Measurements from ENCODE around the gene RAP1GAP2.

Gene RAP1GAP2

DNA sequence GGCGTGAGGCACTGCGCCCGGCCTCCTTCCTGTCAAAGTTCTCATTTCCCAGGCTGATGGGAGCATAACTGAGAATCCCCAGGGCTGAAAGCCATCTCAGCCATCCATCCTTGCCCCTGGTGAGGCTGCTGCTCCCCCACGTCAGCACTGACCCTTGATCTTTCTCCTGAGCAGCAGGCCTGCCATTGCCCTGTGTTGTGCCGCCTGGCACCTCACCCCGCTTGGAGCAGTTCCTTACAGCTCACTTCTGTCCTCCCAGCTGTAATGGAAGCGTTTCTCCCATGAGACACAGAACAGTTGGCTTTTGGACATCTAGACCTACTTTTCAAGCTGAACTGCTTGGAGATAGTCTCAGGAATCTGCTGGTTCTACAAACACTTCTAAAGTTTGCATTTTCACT lies 215.7 kb downstream of the RAP1GAP2 start:
- H3K4me1 ChIP-seq (ENCODE audit: control insufficient read depth, insufficient read depth, low read length) = no peaks in the 10 kb centered on the region
- ChIA-PET POLR2A (interaction anchor here (2.3 kb wide), 1 partner anchor 163 kb away, joined by 10 read pairs; no protein-coding TSS in a partner anchor), CTCF (interaction anchor here (0.7 to 6.7 kb wide), 7 partner anchors 53 to 629 kb away, joined by 3 to 91 read pairs (median 10); no protein-coding TSS in a partner anchor)
- no peak overlapping the region for H3K27ac ChIP-seq (ENCODE audit: extremely low read depth, low read depth, low read length)
- TF ChIP-seq ZNF843 (tag by site-specific recombination; IDR thresholded peaks at IDR 0.05) (no peak), MEIS1 (CRISPR knock-in tag; IDR thresholded peaks at IDR 0.05; ENCODE audit: borderline replicate concordance) (no peak), ZNF600 (tag by site-specific recombination; IDR thresholded peaks at IDR 0.05) (no peak), ZNF184 (tag by site-specific recombination; IDR thresholded peaks at IDR 0.05) (no peak), ZNF175 (tag by site-specific recombination; IDR thresholded peaks at IDR 0.05) (no peak), ZNF416 (tag by site-specific recombination; IDR thresholded peaks at IDR 0.05) (no peak), ZNF621 (tag by site-specific recombination; IDR thresholded peaks at IDR 0.05) (no peak), FEZF1 (tag by site-specific recombination; IDR thresholded peaks at IDR 0.05) (no peak), GLIS1 (tag by site-specific recombination; IDR thresholded peaks at IDR 0.05) (no peak), GLIS2 (tag by site-specific recombination; IDR thresholded peaks at IDR 0.05) (no peak), ZNF645 (tag by site-specific recombination; IDR thresholded peaks at IDR 0.05) (no peak), SP2 (tag by site-specific recombination; IDR thresholded peaks at IDR 0.05) (no peak), ZNF548 (tag by site-specific recombination; IDR thresholded peaks at IDR 0.05) (no peak), KLF9 (tag by site-specific recombination; IDR thresholded peaks at IDR 0.05; ENCODE audit: low read depth) (no peak), ZNF596 (tag by site-specific recombination; IDR thresholded peaks at IDR 0.05) (no peak), ZNF513 (tag by site-specific recombination; IDR thresholded peaks at IDR 0.05) (no peak)
- TF ChIP-seq, protein P1, sequence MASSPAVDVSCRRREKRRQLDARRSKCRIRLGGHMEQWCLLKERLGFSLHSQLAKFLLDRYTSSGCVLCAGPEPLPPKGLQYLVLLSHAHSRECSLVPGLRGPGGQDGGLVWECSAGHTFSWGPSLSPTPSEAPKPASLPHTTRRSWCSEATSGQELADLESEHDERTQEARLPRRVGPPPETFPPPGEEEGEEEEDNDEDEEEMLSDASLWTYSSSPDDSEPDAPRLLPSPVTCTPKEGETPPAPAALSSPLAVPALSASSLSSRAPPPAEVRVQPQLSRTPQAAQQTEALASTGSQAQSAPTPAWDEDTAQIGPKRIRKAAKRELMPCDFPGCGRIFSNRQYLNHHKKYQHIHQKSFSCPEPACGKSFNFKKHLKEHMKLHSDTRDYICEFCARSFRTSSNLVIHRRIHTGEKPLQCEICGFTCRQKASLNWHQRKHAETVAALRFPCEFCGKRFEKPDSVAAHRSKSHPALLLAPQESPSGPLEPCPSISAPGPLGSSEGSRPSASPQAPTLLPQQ (tag by site-specific recombination; IDR thresholded peaks at IDR 0.05) = no peak
- H3K4me3 ChIP-seq (ENCODE audit: low read depth, low read length) = no peak overlapping the region
- no peaks in the 10 kb centered on the region for H3K9me3 ChIP-seq (ENCODE audit: control insufficient read depth, insufficient read depth, low read depth, low read length)
- H3K36me3 ChIP-seq (ENCODE audit: control insufficient read depth in 2 of 2, insufficient read depth in 1 of 2, low read length in 2 of 2) = peaks cover 0 to 39% of the 10 kb centered on the region in 2 experiments; a peak in 1 of 3 replicates

GRCh38 chr17:3012926-3013581 lies 216.8 kb downstream of the RAP1GAP2 start:
- CTCF ChIA-PET = interaction anchor here (0.5 to 6.7 kb wide), 33 partner anchors 9 to 679 kb away, joined by 3 to 91 read pairs (median 4); no protein-coding TSS in a partner anchor
- no peak for TF ChIP-seq ZBTB26 (tag by site-specific recombination; optimal IDR thresholded peaks at IDR 0.05)
- TF ChIP-seq ZNF654 (tag by site-specific recombination; IDR thresholded peaks at IDR 0.05; ENCODE audit: low read depth) = peak; percentile 60
- TF ChIP-seq ZNF600 (tag by site-specific recombination; IDR thresholded peaks at IDR 0.05) = 0 out of 2 replicates have a peak, but pooled peaks have one; percentile 43
- TF ChIP-seq, protein P2, sequence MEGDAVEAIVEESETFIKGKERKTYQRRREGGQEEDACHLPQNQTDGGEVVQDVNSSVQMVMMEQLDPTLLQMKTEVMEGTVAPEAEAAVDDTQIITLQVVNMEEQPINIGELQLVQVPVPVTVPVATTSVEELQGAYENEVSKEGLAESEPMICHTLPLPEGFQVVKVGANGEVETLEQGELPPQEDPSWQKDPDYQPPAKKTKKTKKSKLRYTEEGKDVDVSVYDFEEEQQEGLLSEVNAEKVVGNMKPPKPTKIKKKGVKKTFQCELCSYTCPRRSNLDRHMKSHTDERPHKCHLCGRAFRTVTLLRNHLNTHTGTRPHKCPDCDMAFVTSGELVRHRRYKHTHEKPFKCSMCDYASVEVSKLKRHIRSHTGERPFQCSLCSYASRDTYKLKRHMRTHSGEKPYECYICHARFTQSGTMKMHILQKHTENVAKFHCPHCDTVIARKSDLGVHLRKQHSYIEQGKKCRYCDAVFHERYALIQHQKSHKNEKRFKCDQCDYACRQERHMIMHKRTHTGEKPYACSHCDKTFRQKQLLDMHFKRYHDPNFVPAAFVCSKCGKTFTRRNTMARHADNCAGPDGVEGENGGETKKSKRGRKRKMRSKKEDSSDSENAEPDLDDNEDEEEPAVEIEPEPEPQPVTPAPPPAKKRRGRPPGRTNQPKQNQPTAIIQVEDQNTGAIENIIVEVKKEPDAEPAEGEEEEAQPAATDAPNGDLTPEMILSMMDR (tag by site-specific recombination; IDR thresholded peaks at IDR 0.05) = peak; percentile 84
- TF ChIP-seq ZNF2 (tag by site-specific recombination; IDR thresholded peaks at IDR 0.05) = no peak
- TF ChIP-seq ZFP69B (tag by site-specific recombination; IDR thresholded peaks at IDR 0.05) = 0 out of 2 replicates have a peak, but pooled peaks have one; percentile 15
- no peak for TF ChIP-seq ATF2 (tag by site-specific recombination; IDR thresholded peaks at IDR 0.05; ENCODE audit: low read depth)
- POLR2A ChIA-PET = interaction anchor here (0.5 to 2.3 kb wide), 4 partner anchors 154 to 258 kb away, joined by 3 to 10 read pairs (median 4); no protein-coding TSS in a partner anchor
- peaks cover 0 to 37% of the 10 kb centered on the region in 2 experiments; a peak in 1 of 3 replicates for H3K36me3 ChIP-seq (ENCODE audit: control insufficient read depth in 2 of 2, insufficient read depth in 1 of 2, low read length in 2 of 2)
- no peak overlapping the region for H3K27ac ChIP-seq (ENCODE audit: extremely low read depth, low read depth, low read length)
- H3K9me3 ChIP-seq (ENCODE audit: control insufficient read depth, insufficient read depth, low read depth, low read length) = no peaks in the 10 kb centered on the region
- no peaks in the 10 kb centered on the region for H3K4me1 ChIP-seq (ENCODE audit: control insufficient read depth, insufficient read depth, low read length)
- no peak overlapping the region for H3K4me3 ChIP-seq (ENCODE audit: low read depth, low read length)
